ENCODE data around the gene IL6ST.

DNA sequence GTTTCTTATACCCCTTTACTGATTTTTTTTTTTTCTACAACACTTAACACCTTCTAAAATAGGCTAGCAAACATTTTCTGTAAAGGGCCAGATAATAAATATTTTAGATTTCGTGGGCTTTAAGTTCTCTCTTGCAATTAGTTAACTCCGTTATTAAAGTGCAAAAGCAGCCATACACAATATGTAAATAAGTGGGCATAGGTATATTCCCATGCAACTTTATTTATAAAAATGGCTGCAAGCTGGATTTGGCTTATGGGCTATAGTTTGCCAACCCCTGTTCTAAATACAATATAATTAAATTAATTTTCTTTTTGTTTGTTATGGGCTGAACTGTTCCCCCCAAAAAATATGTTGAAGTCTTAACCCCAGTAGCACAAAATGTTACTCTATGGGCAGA lies 10.8 kb downstream of the IL6ST start:
- TF ChIP-seq CTCF (IDR thresholded peaks at IDR 0.05; ENCODE audit: low read depth, low read length) (no peak), EZH2phosphoT487 (IDR thresholded peaks at IDR 0.05; ENCODE audit: low read depth) (no peak)
